Prostate gland (tissue), 2 donors: ENCODE measurements around the gene SIGLEC11.

Experiments used
- CTCF ChIP-seq, 4 experiments: fragments of 200-600 bp in 2 of 4; fragments of 450-650 bp in 2 of 4; sonication (generic) in 2 of 4; IDR thresholded peaks; 1 replicate in 3 of 4; 2 replicates in 1 of 4; pipeline ENCODE4 v1.5.1; 2016 to 2019; ENCODE audit warnings: antibody characterized with exemption in 4 of 4, mild to moderate bottlenecking in 2 of 4, moderate library complexity in 2 of 4
- POLR2AphosphoS5 ChIP-seq: sonication (generic); formaldehyde crosslinking; IDR thresholded peaks from one replicate; pipeline ENCODE4 v1.6.1; 2017; ENCODE audit warnings: antibody characterized with exemption

- TF ChIP-seq CTCF (IDR thresholded peaks at IDR 0.05) (no peak), POLR2AphosphoS5 (no peak)
Measured at GRCh38 chr19:49968279-49968922, 7.4 kb upstream of the SIGLEC11 start.
